ENCODE measurements around the gene ALPL.

The ALPL gene

DNA sequence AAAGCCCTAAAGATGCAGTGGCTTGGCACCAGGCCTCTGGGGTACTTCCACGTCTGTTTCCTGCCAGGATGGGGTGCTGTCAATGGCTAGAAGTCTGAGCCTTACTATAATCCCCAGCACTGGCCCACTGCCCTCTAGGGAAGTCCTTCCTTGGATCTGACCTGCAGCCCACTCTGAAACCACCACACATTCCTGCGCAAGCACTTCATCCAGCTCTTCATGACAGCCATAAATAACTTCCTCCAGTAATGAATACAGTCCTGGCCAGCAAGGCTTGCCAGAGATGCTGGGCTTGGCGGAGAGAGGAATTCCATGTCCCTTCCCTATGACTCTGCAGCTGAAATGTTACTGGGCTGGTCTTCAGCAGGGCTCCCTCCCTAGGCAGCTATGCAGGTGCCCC is 32.6 kb downstream of the ALPL start:
- Histone ChIP-seq H3K27me3 (ENCODE audit: control insufficient read depth in 1 of 2, insufficient read depth in 2 of 2, low read length in 2 of 2) (peaks cover 10 to 13% of the 10 kb centered on the region in 2 donors), H3K9ac (ENCODE audit: low read length in 2 of 2) (no peak overlapping the region), H3K27ac (ENCODE audit: low read length) (no peak overlapping the region), H3K4me1 (ENCODE audit: control insufficient read depth, insufficient read depth, low read length) (peaks cover 2% of the 10 kb centered on the region), H3K9me3 (ENCODE audit: control insufficient read depth in 2 of 2, low read length in 2 of 2) (no peaks in the 10 kb centered on the region), H3K4me3 (ENCODE audit: low read length in 2 of 2) (no peak overlapping the region), H3K36me3 (ENCODE audit: control insufficient read depth in 2 of 2, insufficient read depth in 2 of 2, low read length in 2 of 2) (no peaks in the 10 kb centered on the region)

DNA sequence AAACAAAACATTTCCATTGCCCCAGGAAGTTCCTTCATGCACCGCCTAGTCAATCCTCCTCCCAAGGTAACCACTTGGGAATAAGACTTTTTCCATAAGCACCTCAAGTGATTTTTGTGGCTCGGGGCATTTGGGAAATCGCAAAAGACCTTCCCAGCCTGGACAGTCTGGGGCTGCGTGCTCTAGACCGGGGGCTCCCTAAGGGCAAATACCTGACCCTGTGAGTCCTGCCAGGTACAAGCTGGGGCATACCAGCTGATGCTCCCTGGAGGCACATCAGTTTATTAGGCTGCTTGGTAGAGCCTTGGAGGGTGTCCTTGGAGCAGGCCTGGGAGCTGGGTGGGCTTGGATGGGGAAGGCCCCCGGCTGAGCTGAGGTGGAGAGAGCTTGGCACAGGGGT is 34.4 kb downstream of the ALPL start:
- H3K9me3 ChIP-seq (ENCODE audit: control insufficient read depth in 2 of 2, low read length in 2 of 2) = no peaks in the 10 kb centered on the region
- no peak overlapping the region for H3K9ac ChIP-seq (ENCODE audit: low read length in 2 of 2)
- no peak overlapping the region for H3K27ac ChIP-seq (ENCODE audit: low read length)
- H3K36me3 ChIP-seq (ENCODE audit: control insufficient read depth in 2 of 2, insufficient read depth in 2 of 2, low read length in 2 of 2) = no peaks in the 10 kb centered on the region
- H3K4me3 ChIP-seq (ENCODE audit: low read length in 2 of 2) = no peak overlapping the region
- H3K4me1 ChIP-seq (ENCODE audit: control insufficient read depth, insufficient read depth, low read length) = peaks cover 2% of the 10 kb centered on the region
- peaks cover 6 to 9% of the 10 kb centered on the region in 2 donors for H3K27me3 ChIP-seq (ENCODE audit: control insufficient read depth in 1 of 2, insufficient read depth in 2 of 2, low read length in 2 of 2)

DNA sequence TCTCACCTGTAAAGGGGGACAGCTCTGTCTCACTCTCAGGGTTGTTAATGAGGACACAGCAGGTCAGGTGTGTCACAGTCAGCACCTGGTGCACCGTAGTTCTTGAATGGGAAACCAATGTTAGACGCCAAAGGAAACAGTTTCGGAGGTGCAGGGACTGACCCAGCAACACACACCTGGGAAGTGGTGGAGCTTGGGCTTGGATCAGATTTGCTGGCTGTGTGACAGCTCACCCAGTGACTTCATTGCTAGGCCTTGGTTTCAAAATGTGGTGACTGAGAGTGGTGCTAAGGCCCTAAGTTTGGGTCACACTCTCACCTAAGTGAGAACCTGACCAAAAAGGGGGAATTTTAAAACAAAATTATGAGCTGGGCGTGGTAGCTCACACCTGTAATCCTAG is 34.9 kb downstream of the ALPL start:
- Histone ChIP-seq H3K4me1 (ENCODE audit: control insufficient read depth, insufficient read depth, low read length) (peaks cover 2% of the 10 kb centered on the region), H3K9me3 (ENCODE audit: control insufficient read depth in 2 of 2, low read length in 2 of 2) (no peaks in the 10 kb centered on the region), H3K9ac (ENCODE audit: low read length in 2 of 2) (no peak overlapping the region), H3K27ac (ENCODE audit: low read length) (no peak overlapping the region), H3K4me3 (ENCODE audit: low read length in 2 of 2) (no peak overlapping the region), H3K27me3 (ENCODE audit: control insufficient read depth in 1 of 2, insufficient read depth in 2 of 2, low read length in 2 of 2) (peaks cover 3 to 13% of the 10 kb centered on the region in 2 donors), H3K36me3 (ENCODE audit: control insufficient read depth in 2 of 2, insufficient read depth in 2 of 2, low read length in 2 of 2) (no peaks in the 10 kb centered on the region)

DNA sequence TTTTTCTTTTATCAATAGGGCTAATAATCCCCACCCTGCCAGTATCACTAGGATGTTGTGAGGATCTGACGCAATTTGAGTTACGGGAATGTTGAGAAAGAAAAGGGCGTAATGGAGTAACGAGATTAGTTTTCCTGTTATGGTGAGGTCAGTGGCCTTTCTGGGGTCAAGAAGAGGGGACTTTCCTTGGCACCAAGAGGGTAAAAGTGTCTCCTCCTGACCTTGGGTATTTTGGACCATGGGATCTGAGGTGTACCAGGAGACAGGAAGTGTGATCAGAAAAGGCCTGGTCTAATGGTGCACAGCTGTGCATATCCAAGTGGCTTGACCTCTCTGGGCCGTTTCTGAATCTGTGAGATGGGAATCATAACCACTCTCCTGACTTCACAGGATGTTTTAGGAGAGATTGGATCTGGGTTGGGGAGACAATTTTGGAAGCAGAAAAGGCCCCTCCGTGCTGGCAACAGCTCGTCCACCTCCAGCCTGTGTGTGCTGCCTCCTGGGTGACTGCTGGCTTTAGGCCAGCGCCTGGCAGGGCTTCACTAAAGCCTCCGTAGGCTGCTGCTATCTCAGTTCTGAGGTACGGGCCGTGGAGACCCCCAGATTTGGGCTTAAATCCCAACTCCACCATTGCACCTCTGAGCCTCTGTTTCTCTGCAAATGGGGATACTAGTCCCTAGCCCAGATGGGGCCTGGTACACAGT is 37.1 kb downstream of the ALPL start:
- Histone ChIP-seq H3K27ac (ENCODE audit: low read length) (no peak overlapping the region), H3K9me3 (ENCODE audit: control insufficient read depth in 2 of 2, low read length in 2 of 2) (no peaks in the 10 kb centered on the region), H3K4me3 (ENCODE audit: low read length in 2 of 2) (no peak overlapping the region), H3K4me1 (ENCODE audit: control insufficient read depth, insufficient read depth, low read length) (peaks cover 2% of the 10 kb centered on the region), H3K36me3 (ENCODE audit: control insufficient read depth in 2 of 2, insufficient read depth in 2 of 2, low read length in 2 of 2) (no peaks in the 10 kb centered on the region), H3K27me3 (ENCODE audit: control insufficient read depth in 1 of 2, insufficient read depth in 2 of 2, low read length in 2 of 2) (peaks cover 7 to 15% of the 10 kb centered on the region in 2 donors), H3K9ac (ENCODE audit: low read length in 2 of 2) (no peak overlapping the region)

DNA sequence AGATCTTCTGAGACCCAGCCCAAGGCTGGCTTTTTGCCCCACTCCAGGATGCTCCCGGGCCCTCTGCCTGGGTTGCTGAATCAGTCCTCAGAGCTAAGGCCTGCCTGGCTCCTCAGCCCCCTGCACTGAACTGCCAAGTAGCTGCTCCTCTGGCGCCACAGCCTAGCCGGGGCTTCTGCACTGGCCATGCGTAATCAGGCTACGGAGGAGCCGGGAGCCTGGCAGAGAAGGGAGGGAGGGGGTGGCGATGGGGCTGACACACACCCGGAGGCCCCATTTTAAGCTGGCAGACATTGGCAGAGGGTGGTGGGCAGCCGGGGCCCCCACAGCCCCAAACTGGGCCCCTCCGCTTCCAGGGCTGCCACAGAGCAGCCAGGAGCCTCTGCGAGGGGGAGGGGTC is 38.7 kb downstream of the ALPL start:
- H3K4me1 ChIP-seq (ENCODE audit: control insufficient read depth, insufficient read depth, low read length) = no peaks in the 10 kb centered on the region
- no peaks in the 10 kb centered on the region for H3K36me3 ChIP-seq (ENCODE audit: control insufficient read depth in 2 of 2, insufficient read depth in 2 of 2, low read length in 2 of 2)
- no peak overlapping the region for H3K4me3 ChIP-seq (ENCODE audit: low read length in 2 of 2)
- no peak overlapping the region for H3K9ac ChIP-seq (ENCODE audit: low read length in 2 of 2)
- H3K27me3 ChIP-seq (ENCODE audit: control insufficient read depth in 1 of 2, insufficient read depth in 2 of 2, low read length in 2 of 2) = peaks cover 5 to 15% of the 10 kb centered on the region in 2 donors
- H3K27ac ChIP-seq (ENCODE audit: low read length) = no peak overlapping the region
- no peaks in the 10 kb centered on the region for H3K9me3 ChIP-seq (ENCODE audit: control insufficient read depth in 2 of 2, low read length in 2 of 2)

DNA sequence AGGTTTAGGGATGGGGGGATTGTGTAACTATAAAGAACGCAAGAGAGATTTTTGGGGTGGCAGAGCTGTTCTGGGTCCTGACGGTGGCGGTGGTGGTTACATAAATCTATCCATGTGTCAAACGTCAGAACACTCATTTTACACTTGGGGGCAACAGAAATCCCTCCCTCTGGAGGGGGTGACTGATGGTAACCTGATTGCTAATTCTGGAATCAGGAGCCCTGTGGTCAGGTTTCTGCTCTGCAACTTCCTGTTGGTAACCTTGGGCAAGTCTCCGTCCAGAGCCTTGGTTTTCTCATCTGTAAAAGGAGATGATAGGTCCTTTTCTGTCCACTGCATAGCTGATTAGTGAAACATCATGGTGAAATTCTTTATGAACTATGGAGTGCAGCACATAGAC is 40.9 kb downstream of the ALPL start:
- Histone ChIP-seq H3K4me1 (ENCODE audit: control insufficient read depth, insufficient read depth, low read length) (no peaks in the 10 kb centered on the region), H3K36me3 (ENCODE audit: control insufficient read depth in 2 of 2, insufficient read depth in 2 of 2, low read length in 2 of 2) (no peaks in the 10 kb centered on the region), H3K27ac (ENCODE audit: low read length) (no peak overlapping the region), H3K9ac (ENCODE audit: low read length in 2 of 2) (no peak overlapping the region), H3K9me3 (ENCODE audit: control insufficient read depth in 2 of 2, low read length in 2 of 2) (no peaks in the 10 kb centered on the region), H3K27me3 (ENCODE audit: control insufficient read depth in 1 of 2, insufficient read depth in 2 of 2, low read length in 2 of 2) (peaks cover 10 to 18% of the 10 kb centered on the region in 2 donors), H3K4me3 (ENCODE audit: low read length in 2 of 2) (no peak overlapping the region)

DNA sequence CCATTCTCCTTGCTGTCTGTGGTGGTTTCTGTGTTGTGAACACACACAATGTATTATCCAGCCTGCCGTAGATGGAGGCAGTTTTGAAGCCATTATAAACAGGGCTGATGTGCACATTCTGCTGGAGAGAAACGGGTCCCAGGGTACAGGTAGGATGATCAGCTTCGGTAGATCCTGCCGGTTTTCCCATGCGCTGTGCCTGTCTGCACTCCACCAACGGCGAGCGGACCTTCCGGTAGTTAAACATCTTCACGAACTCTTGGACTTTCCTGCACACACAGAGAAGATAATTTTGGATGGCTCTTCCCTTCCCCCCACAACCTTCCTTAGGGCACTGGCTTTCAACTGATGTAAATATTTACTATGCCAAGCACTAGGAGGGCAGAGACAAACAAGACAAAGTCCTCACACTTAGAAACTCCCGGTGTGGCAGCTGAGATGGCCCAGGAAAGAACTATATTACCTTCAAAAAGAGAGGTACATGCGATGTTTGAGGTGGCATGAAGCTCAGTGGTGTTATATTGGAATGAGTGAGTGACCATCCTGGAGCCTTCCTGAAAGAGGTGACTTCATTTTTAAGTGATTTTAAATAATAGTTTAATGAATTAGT is 41.7 kb downstream of the ALPL start:
- Histone ChIP-seq H3K27me3 (ENCODE audit: control insufficient read depth in 1 of 2, insufficient read depth in 2 of 2, low read length in 2 of 2) (peaks cover 10 to 18% of the 10 kb centered on the region in 2 donors), H3K4me3 (ENCODE audit: low read length in 2 of 2) (no peak overlapping the region), H3K9ac (ENCODE audit: low read length in 2 of 2) (no peak overlapping the region), H3K4me1 (ENCODE audit: control insufficient read depth, insufficient read depth, low read length) (no peaks in the 10 kb centered on the region), H3K27ac (ENCODE audit: low read length) (no peak overlapping the region), H3K9me3 (ENCODE audit: control insufficient read depth in 2 of 2, low read length in 2 of 2) (no peaks in the 10 kb centered on the region), H3K36me3 (ENCODE audit: control insufficient read depth in 2 of 2, insufficient read depth in 2 of 2, low read length in 2 of 2) (no peaks in the 10 kb centered on the region)

DNA sequence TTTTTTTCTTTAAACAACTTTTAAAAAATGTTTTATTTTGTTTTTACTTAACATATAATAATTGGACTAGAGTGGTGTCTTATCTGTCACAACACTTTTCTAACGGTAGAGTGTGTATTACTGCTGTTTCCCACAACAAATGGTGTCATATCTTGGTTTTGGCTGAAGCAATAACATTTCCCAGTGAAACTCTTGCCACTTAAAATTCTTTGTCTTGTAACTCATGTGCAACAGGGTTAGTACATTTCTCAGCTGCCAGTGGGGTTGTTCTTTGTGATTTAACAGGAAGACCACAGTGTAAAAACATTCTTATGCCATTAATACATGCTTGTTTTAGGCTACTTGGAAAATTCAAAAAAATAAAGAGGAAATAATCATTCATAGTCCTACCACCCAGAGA is 43.5 kb downstream of the ALPL start:
- no peaks in the 10 kb centered on the region for H3K36me3 ChIP-seq (ENCODE audit: control insufficient read depth in 2 of 2, insufficient read depth in 2 of 2, low read length in 2 of 2)
- no peaks in the 10 kb centered on the region for H3K4me1 ChIP-seq (ENCODE audit: control insufficient read depth, insufficient read depth, low read length)
- H3K27me3 ChIP-seq (ENCODE audit: control insufficient read depth in 1 of 2, insufficient read depth in 2 of 2, low read length in 2 of 2) = peaks cover 10 to 18% of the 10 kb centered on the region in 2 donors
- H3K9me3 ChIP-seq (ENCODE audit: control insufficient read depth in 2 of 2, low read length in 2 of 2) = no peaks in the 10 kb centered on the region
- no peak overlapping the region for H3K27ac ChIP-seq (ENCODE audit: low read length)
- H3K4me3 ChIP-seq (ENCODE audit: low read length in 2 of 2) = no peak overlapping the region
- no peak overlapping the region for H3K9ac ChIP-seq (ENCODE audit: low read length in 2 of 2)

DNA sequence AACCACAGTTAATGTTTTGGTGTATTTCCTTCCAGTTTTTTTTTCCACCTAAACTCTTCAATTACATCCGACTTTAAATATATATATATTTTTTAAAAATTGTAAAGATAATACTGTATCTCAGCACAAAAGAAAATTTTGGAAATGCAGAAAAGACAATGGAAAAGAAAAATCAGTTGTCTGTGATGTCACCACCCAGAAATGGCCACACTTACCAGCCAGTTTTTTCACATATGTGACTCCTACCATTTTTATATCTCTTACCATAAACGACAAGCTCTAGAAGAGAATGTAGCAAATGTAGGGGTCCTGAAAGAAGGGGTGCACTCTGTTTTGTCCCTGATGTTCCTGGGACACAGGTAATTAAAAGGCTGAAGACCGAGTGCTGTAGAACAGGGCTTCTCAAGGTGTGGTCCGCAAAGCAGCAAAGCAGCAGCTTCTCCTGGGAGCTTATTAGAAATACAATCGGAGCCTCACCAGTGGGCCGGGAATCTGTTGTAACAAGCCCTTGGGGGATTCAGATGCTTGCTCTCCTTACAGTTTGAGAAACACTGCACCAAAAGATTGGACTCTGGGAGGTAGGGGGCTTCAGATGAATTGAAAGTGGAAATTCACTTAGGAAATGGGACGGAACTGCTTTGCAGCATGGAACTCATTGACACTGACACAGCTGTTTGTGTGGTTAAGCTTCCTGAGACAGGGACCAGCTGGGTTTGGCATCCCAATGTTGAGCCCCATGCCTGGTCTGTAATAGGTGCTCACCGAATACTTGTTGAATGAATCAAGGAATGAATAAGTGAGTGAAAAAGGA is 44.1 kb downstream of the ALPL start:
- no peaks in the 10 kb centered on the region for H3K36me3 ChIP-seq (ENCODE audit: control insufficient read depth in 2 of 2, insufficient read depth in 2 of 2, low read length in 2 of 2)
- H3K9me3 ChIP-seq (ENCODE audit: control insufficient read depth in 2 of 2, low read length in 2 of 2) = no peaks in the 10 kb centered on the region
- no peak overlapping the region for H3K4me3 ChIP-seq (ENCODE audit: low read length in 2 of 2)
- H3K9ac ChIP-seq (ENCODE audit: low read length in 2 of 2) = no peak overlapping the region
- H3K27ac ChIP-seq (ENCODE audit: low read length) = no peak overlapping the region
- no peaks in the 10 kb centered on the region for H3K4me1 ChIP-seq (ENCODE audit: control insufficient read depth, insufficient read depth, low read length)
- peaks cover 12 to 15% of the 10 kb centered on the region in 2 donors for H3K27me3 ChIP-seq (ENCODE audit: control insufficient read depth in 1 of 2, insufficient read depth in 2 of 2, low read length in 2 of 2)

DNA sequence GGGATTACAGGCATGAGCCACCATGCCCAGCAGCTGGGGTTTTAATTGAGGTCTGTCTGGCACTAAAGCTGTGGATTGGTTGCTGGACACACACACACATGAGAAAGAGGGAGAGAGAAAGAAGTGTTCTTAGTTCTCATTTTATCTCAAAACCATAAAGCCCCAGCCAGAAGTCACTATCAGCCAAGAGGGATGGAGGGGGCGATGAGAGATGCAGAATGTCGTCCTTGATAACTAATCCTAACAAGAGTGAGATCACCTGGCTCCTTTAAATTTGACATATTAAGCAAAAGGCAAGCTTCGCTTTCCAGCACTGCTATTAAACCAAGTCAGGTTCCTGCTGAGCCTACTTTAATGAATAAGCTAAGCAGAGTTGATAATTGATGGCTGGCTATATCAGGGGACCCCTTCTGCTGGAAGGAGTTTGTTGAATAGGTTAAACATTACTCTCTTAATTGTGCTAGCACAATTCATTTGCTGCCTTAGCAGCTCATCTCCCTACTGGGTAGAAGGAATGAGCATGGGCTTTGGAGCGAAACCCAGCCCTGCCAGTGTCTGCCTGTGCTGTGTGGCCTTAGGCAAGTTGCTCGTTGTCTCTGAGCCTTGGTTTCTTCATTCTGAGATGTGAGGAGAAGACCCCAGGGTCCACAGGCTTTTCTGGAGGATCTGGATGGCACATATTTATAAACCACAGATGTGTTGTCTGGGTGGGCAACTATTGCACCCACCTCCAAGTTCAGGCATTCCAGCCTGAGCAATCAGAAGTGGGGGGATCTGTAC is 50.8 kb downstream of the ALPL start:
- Histone ChIP-seq H3K36me3 (ENCODE audit: control insufficient read depth in 2 of 2, insufficient read depth in 2 of 2, low read length in 2 of 2) (no peaks in the 10 kb centered on the region), H3K27ac (ENCODE audit: low read length) (no peak overlapping the region), H3K4me3 (ENCODE audit: low read length in 2 of 2) (no peak overlapping the region), H3K9ac (ENCODE audit: low read length in 2 of 2) (no peak overlapping the region), H3K27me3 (ENCODE audit: control insufficient read depth in 1 of 2, insufficient read depth in 2 of 2, low read length in 2 of 2) (peaks cover 2 to 6% of the 10 kb centered on the region in 2 donors), H3K4me1 (ENCODE audit: control insufficient read depth, insufficient read depth, low read length) (no peaks in the 10 kb centered on the region), H3K9me3 (ENCODE audit: control insufficient read depth in 2 of 2, low read length in 2 of 2) (no peaks in the 10 kb centered on the region)

Measured in stomach smooth muscle (tissue), 2 donors.